GM19395 (cell line): ENCODE measurements around the gene ANKRD28.
A peak's percentile ranks its signal among the peaks of the same experiment; 100 is the strongest.

Source experiments
- ATAC-seq: cut with Tn5 transposase; IDR thresholded peaks from one replicate; pipeline ENCODE4 v1.9.1; 2021; ENCODE audit warnings: mild to moderate bottlenecking, moderate library complexity; ENCODE audit not compliant: unreplicated experiment

The ANKRD28 gene

DNA sequence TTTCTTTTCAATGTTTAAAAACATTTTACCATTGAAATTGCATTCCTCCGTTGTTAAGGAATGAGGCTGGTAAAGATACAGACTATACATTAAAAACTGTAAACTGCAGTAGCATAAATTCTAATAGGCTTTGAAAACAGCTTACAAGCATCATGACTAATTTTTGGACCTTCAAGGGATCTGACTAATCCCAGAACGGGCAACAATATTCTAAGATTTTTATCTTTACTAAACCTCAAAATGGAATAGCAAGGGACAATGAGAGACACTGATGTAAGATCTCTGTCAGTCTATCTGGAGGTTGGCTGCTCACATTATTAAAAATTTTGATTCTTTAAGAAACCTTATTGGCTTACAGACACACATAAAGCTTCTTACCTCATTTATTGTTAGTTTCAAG is 121.5 kb downstream of the ANKRD28 start:
- no peak for ATAC-seq

- no peak for ATAC-seq
These were observed 124.2 kb downstream of the ANKRD28 start for GRCh38 chr3:15673536-15673935.

- ATAC-seq, result no peak
These were observed 130.3 kb downstream of the ANKRD28 start for GRCh38 chr3:15667484-15667883.

DNA sequence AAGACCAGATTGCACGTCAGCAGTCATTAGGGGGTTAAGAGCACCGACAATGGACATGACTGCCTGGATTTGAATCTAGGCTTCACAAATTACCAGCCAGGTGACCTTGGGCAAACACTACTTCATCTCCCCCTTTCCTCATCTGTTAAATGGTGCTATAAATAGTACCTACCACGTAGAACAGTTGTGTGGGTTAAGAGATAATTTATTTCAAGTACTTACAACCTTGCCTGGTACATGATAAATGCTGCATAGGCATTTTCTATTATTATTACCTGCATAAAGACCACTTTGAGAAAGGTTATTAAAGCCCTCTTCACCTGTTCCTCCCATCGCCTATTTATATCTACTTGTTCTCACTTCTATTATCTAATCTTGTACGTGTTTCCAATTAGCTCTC is 131.5 kb downstream of the ANKRD28 start:
- no peak for ATAC-seq

- ATAC-seq, result no peak
These were observed 132.1 kb downstream of the ANKRD28 start for GRCh38 chr3:15665510-15666150.

DNA sequence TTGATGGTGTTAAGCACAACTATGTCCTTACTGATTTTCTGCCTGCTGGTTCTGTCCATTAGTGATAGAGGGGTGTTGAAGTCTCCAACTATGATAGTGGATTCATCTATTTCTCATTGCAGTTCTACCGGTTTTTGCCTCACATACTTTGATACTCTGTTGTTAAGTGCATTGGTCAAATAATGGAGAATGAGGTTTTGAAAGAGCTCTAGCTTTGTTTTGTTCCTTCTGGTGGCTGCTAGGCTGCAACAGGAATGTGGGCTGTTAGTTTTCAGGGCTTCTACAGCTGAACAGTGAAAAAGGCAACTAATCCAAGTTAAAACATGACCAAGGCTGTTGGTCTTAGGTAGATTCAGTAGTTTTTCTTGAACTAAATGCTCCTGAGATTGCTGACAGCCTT is 133.6 kb downstream of the ANKRD28 start:
- ATAC-seq, result no peak

DNA sequence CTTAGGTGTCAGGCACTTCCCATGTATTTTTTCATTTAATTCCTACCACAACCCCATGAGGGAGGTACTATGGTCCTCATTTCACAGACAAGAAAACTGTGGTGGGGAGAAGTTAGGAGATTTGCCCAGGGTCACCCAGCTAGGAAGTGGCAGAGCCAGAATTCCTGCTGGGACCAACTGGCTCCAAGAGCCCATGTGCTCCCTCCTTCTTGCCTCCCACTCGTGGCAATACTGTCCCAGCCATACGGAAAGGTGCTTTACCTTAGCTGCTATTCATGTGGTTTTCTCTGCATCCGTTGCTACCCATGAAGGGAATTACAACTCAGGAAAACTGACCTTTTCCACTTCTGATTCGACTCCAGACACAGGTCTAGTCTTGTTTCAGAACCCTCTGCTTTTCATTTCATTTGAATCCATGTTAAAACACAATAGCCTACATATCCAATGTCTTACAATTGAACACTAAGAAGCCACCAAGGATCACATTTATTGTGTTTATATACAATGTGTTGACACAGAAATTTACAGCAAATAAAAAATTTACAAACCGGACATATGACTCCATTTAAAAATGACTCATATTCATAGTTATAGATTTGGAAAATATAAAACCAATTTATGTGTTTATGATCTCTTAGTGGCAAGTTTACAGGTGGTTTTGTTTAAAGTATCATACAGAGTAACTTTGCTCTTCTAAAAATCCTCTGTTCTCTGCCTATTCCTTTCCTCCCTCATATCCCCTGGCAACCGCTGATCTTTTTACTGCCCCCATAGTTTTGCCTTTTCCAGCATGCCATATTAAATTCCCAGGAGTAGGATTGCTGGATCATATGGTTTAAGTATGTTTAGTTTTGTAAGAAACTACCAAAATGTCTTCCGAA is 137.5 kb downstream of the ANKRD28 start:
- ATAC-seq, result no peak

DNA sequence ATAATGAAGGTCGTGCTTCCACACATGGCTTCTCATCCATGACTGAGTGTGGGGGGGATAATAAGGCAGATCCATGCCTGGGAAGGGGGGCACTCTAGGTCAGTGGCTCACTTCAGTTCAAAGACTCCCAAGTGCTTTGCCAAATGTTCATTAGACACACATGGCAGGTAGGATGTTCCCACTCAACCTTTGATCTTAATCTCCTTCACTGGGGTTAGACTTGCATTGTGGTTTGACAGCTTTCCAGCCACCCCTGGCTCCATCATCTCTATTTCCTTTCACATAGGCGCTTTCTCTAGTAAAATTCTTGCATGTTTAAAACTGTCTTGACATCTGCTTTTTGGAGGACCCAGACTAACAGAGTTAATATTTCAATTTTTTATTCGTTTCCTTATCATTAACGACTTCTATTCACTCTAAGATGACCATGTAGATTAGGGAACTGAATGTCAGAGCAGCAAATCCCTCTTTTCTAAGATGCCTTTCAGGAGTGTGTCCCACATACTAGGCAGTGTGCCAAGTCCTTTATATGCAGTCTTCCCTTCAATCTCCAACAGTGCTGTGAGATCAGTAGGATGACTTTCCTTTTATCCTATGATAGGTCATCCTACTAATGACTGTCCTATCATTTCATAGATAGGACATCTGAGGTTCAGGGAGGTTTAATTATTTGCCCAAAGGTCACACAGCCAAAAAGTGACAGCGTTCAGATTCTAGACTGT is 138.4 kb downstream of the ANKRD28 start:
- ATAC-seq, result no peak

GRCh38 chr3:15657016-15657415 is 140.8 kb downstream of the ANKRD28 start:
- no peak for ATAC-seq

- ATAC-seq, result no peak
These were observed 141.4 kb downstream of the ANKRD28 start for GRCh38 chr3:15656342-15656741.

GRCh38 chr3:15654891-15655290 is 142.9 kb downstream of the ANKRD28 start:
- no peak for ATAC-seq

DNA sequence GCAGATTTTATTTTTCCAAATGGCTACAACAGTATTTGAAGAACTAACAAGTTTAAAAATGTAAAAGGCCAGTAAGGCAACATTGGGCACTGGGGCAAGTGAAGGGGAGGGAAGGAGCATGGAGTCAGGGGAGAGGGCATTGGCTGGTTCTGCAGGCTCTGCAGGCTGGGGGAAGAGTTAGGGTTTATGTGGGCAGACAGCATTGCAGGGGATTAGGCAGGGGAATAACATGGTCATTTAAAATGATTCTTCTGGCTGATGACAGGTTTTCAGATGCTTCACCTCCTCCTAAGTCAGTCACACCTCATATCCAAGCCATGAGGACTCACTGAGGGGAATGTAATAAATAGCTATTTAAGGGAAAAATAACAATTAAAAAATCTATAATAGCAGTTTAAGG is 143.7 kb downstream of the ANKRD28 start:
- ATAC-seq, result no peak

DNA sequence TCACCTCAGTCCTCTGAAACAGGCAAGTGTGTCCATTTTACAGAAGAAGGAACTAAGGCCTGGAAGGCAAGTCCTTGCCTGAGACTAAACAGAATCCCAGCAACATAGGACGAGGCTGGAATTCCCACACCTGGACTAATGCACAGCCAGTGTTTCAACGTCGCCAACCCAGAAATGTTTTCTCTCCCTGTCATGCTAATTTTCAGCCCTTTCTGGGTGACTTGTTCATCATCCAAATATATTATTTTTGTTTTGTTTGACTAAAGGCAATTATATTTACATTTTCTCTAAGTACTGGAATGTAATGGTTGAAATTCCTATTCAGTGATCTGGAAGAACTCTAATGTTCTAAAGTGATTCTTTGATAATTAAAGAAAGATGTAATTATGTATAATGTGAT is 144.5 kb downstream of the ANKRD28 start:
- no peak for ATAC-seq

DNA sequence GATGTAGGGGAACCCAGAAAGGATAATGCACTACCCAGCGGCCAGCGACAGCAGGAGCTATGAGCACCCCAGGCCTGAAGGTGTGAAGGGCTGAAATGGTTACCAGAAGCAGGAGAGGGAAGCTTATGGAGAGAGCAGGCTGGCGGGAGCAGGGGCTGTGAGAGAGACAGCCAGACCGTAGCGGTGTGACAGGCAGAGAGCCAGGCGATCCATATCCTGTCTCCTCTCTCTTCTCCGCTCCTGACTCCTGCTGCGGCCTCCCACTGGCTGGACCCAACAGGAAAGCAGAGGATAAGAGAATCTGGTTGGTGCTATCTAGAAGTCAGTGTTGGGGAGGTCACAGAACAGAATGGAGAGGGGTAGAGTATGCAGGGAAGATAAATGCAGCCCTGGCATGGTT is 146.4 kb downstream of the ANKRD28 start:
- no peak for ATAC-seq

- ATAC-seq, result no peak
These were observed 147.9 kb downstream of the ANKRD28 start for GRCh38 chr3:15649858-15650257.

GRCh38 chr3:15649341-15649740 is 148.4 kb downstream of the ANKRD28 start:
- ATAC-seq, result no peak

- ATAC-seq, result peak; percentile 92
These were observed 150.1 kb downstream of the ANKRD28 start for GRCh38 chr3:15647611-15648167.

GRCh38 chr3:15646851-15647511 is 150.8 kb downstream of the ANKRD28 start:
- ATAC-seq, result peak; percentile 18

DNA sequence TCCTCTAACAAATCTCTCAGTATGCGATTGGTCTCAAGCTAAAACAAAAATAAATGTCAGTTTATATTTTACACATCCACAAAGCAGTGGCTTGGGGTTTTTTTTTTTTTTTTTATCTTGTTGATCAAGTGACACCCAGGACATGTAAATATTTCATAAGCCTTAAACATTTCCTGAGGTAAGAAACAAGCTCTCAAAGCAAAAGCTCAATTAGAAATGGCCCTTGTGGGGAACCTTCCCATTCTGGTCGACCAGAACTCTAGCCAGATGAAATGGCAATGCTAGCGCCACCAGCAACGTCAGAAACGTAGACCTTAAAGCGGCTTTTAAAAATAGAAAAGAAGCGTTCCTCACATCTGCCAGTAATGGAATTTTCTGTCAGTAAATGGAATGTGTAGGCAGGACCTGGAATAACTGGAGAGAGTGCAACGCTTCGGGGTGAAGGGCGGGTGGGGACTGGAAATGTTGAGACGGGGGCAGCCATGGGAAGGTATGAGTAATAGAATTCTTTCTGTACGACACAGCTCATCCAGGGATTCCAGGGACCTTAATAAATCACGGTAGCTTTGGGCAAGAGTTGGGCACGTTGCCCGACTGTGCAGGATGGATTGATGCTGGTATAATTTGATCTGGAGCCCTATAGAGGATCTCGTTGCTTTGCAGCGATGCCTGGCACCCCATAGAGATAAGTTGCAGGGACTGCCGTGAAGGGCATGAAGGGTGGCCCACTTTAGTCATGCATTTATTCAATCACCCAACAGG is 151.9 kb downstream of the ANKRD28 start:
- no peak for ATAC-seq

GRCh38 chr3:15645246-15645645 is 152.5 kb downstream of the ANKRD28 start:
- ATAC-seq, result no peak
